Measurements from ENCODE around the gene CDK1.
"Not testable (repeated sequence)": the region's sequence is repeated elsewhere in the genome, so short reads cannot be mapped to it uniquely, and the experiment has no call there.

The CDK1 gene

GRCh38 chr10:60817398-60817805, 39.1 kb downstream of the CDK1 start:
- no peak for DNase-seq

GRCh38 chr10:60818134-60818770, 40.0 kb downstream of the CDK1 start:
- no peak for DNase-seq

- no peak for DNase-seq
Observed at GRCh38 chr10:60819271-60819670, 41.0 kb downstream of the CDK1 start.

GRCh38 chr10:60820093-60820754, 41.9 kb downstream of the CDK1 start:
- DNase-seq, result no peak

GRCh38 chr10:60821656-60822055, 43.4 kb downstream of the CDK1 start:
- DNase-seq, result no peak

- no peak for DNase-seq
Observed at GRCh38 chr10:60822809-60823208, 44.5 kb downstream of the CDK1 start.

- DNase-seq, result no peak
Observed at GRCh38 chr10:60823324-60823723, 45.0 kb downstream of the CDK1 start.

GRCh38 chr10:60825520-60825919, 47.2 kb downstream of the CDK1 start:
- no peak for DNase-seq

GRCh38 chr10:60827791-60828488, 49.7 kb downstream of the CDK1 start:
- DNase-seq, result no peak

- no peak for DNase-seq
Observed at GRCh38 chr10:60828489-60828852, 50.2 kb downstream of the CDK1 start.

GRCh38 chr10:60832136-60832535, 53.9 kb downstream of the CDK1 start:
- DNase-seq, result not testable (repeated sequence)

- DNase-seq, result no peak
Observed at GRCh38 chr10:60834401-60834800, 56.1 kb downstream of the CDK1 start.

- DNase-seq, result no peak
Observed at GRCh38 chr10:60835049-60835448, 56.8 kb downstream of the CDK1 start.

GRCh38 chr10:60841227-60841626, 62.9 kb downstream of the CDK1 start:
- not testable (repeated sequence) for DNase-seq

GRCh38 chr10:60842694-60843093, 64.4 kb downstream of the CDK1 start:
- DNase-seq, result no peak
